WTC11 (cell line): ENCODE data around the gene TM9SF4. TPM values are rescaled to one million over a fixed set of nuclear protein-coding genes. Genes with fewer than 3 reads are reported as not detected.

ENCODE experiments used
- ATAC-seq: fragments of 200-7000 bp; cut with Tn5 transposase; 2 replicates; pipeline ENCODE4 v1.10.0; 2021; ENCODE audit warnings: mild to moderate bottlenecking, moderate library complexity
- CTCF ChIA-PET: fragments of 300-600 bp; sonication (Branson Sonifier 250); formaldehyde crosslinking; loops from one replicate; lab custom pipeline; 2021; ENCODE audit warnings: antibody characterized with exemption; lab: Charles Lee
- POLR2A ChIA-PET: fragments of 350-600 bp; sonication (Branson Sonifier 250); formaldehyde crosslinking; loops from one replicate; lab custom pipeline; 2021; ENCODE audit warnings: antibody characterized with exemption; lab: Charles Lee
- DNase-seq: peaks from one replicate; pipeline ENCODE4 v3.0.0; 2021; ENCODE audit warnings: low spot score
- H3K27ac Mint-ChIP-seq: 2 replicates; pipeline ENCODE4 v1.8.0; 2021; ENCODE audit warnings: mixed read lengths
- H3K27me3 Mint-ChIP-seq: 2 replicates; pipeline ENCODE4 v1.8.0; 2021; ENCODE audit warnings: low read depth, mild to moderate bottlenecking, moderate library complexity, mixed read lengths
- H3K36me3 Mint-ChIP-seq: 2 replicates; pipeline ENCODE4 v1.8.0; 2021; ENCODE audit warnings: mixed read lengths
- H3K4me1 Mint-ChIP-seq: 2 replicates; pipeline ENCODE4 v1.8.0; 2022; ENCODE audit warnings: mixed read lengths
- H3K4me3 Mint-ChIP-seq: 2 replicates; pipeline ENCODE4 v1.8.0; 2021; ENCODE audit warnings: mild to moderate bottlenecking, moderate library complexity, mixed read lengths
- H3K9me3 Mint-ChIP-seq: 2 replicates; pipeline ENCODE4 v1.8.0; 2021; ENCODE audit warnings: mixed read lengths
- ATF1 ChIP-seq: sonication (generic); formaldehyde crosslinking; IDR thresholded peaks from 2 replicates; pipeline ENCODE4 v1.8.1; 2023; ENCODE audit warnings: mild to moderate bottlenecking, moderate library complexity, missing genetic modification reagents
- ATF2 ChIP-seq: sonication (generic); formaldehyde crosslinking; IDR thresholded peaks from 2 replicates; pipeline ENCODE4 v1.8.1; 2022; ENCODE audit warnings: low read depth, missing genetic modification reagents, borderline replicate concordance
- ATF3 ChIP-seq: sonication (generic); formaldehyde crosslinking; conservative IDR thresholded peaks from 2 replicates; pipeline ENCODE4 v1.8.1; 2022; ENCODE audit warnings: mild to moderate bottlenecking, missing genetic modification reagents
- ATF6 ChIP-seq: sonication (generic); formaldehyde crosslinking; IDR thresholded peaks from 2 replicates; pipeline ENCODE4 v1.8.1; 2023; ENCODE audit warnings: mild to moderate bottlenecking, missing genetic modification reagents
- CREM ChIP-seq: sonication (generic); formaldehyde crosslinking; IDR thresholded peaks from 2 replicates; pipeline ENCODE4 v1.8.1; 2022; ENCODE audit warnings: mild to moderate bottlenecking, missing genetic modification reagents, moderate library complexity
- E2F4 ChIP-seq: sonication (generic); formaldehyde crosslinking; IDR thresholded peaks from 2 replicates; pipeline ENCODE4 v1.8.1; 2022; ENCODE audit warnings: low read depth, mild to moderate bottlenecking, moderate library complexity, missing genetic modification reagents, borderline replicate concordance
- HMGXB4 ChIP-seq: sonication (generic); formaldehyde crosslinking; IDR thresholded peaks from 2 replicates; pipeline ENCODE4 v1.8.1; 2023; ENCODE audit warnings: mild to moderate bottlenecking, moderate library complexity, missing genetic modification reagents
- MXD4 ChIP-seq: fragments of 250-450 bp; sonication (Bioruptor Pico); IDR thresholded peaks from 2 replicates; pipeline ENCODE4 v1.8.0; 2021; ENCODE audit warnings: mild to moderate bottlenecking, moderate library complexity, borderline replicate concordance
- NFE2L1 ChIP-seq: sonication (generic); formaldehyde crosslinking; IDR thresholded peaks from 2 replicates; pipeline ENCODE4 v1.8.1; 2023; ENCODE audit warnings: missing genetic modification reagents
- RORB ChIP-seq: fragments of 250-450 bp; sonication (Bioruptor Pico); IDR thresholded peaks from 2 replicates; pipeline ENCODE4 v1.9.0; 2021; ENCODE audit warnings: mild to moderate bottlenecking
- TCF7 ChIP-seq: sonication (generic); formaldehyde crosslinking; IDR thresholded peaks from 2 replicates; pipeline ENCODE4 v1.8.0; 2022; ENCODE audit warnings: mild to moderate bottlenecking, low read depth, missing genetic modification reagents, moderate library complexity
- ZNF138 ChIP-seq: sonication (generic); formaldehyde crosslinking; conservative IDR thresholded peaks from 2 replicates; pipeline ENCODE4 v1.8.1; 2022; ENCODE audit warnings: mild to moderate bottlenecking, moderate library complexity, missing genetic modification reagents
- ZNF219 ChIP-seq: sonication (generic); formaldehyde crosslinking; IDR thresholded peaks from 2 replicates; pipeline ENCODE4 v1.8.0; 2023; ENCODE audit warnings: missing genetic modification reagents, mild to moderate bottlenecking, borderline replicate concordance
- ZNF232 ChIP-seq: sonication (generic); formaldehyde crosslinking; IDR thresholded peaks from 2 replicates; pipeline ENCODE4 v1.8.0; 2022; ENCODE audit warnings: mild to moderate bottlenecking, missing genetic modification reagents
- ZNF263 ChIP-seq: sonication (generic); formaldehyde crosslinking; IDR thresholded peaks from 2 replicates; pipeline ENCODE4 v1.8.1; 2022; ENCODE audit warnings: low read depth, mild to moderate bottlenecking, moderate library complexity, missing genetic modification reagents
- ZNF317 ChIP-seq: sonication (generic); formaldehyde crosslinking; IDR thresholded peaks from 2 replicates; pipeline ENCODE4 v1.8.1; 2023; ENCODE audit warnings: low read depth, mild to moderate bottlenecking, moderate library complexity, missing genetic modification reagents, borderline replicate concordance
- ZNF532 ChIP-seq: fragments of 250-450 bp; sonication (Bioruptor Pico); IDR thresholded peaks from 2 replicates; pipeline ENCODE4 v1.9.0; 2021; ENCODE audit warnings: mild to moderate bottlenecking, borderline replicate concordance
- total RNA-seq: library from RNA; stranded (reverse); gene quantifications from 3 replicates; pipeline ENCODE4 v1.2.3, GENCODE V29; 2021

Gene TM9SF4
- total RNA-seq, 1 experiment from 2014 or later, result 44.8 TPM

GRCh38 chr20:32069711-32070110, 39.8 kb upstream of the TM9SF4 start:
- no peaks in the 10 kb centered on the region for H3K36me3 Mint-ChIP-seq
- POLR2A ChIA-PET, result no interaction called here
- H3K9me3 Mint-ChIP-seq, result no peaks in the 10 kb centered on the region
- H3K27me3 Mint-ChIP-seq, result no peaks in the 10 kb centered on the region
- peaks cover 10% of the 10 kb centered on the region for H3K4me1 Mint-ChIP-seq
- DNase-seq (no peak), ATAC-seq (no peak)
- TF ChIP-seq MXD4 (CRISPR knock-in tag) (no peak), ZNF317 (CRISPR knock-in tag) (no peak), ZNF263 (CRISPR knock-in tag) (no peak), ATF6 (CRISPR knock-in tag) (no peak), ATF1 (no peak), ZNF232 (CRISPR knock-in tag) (no peak), ATF2 (CRISPR knock-in tag) (no peak), E2F4 (CRISPR knock-in tag) (no peak), ZNF219 (CRISPR knock-in tag) (no peak), TCF7 (CRISPR knock-in tag) (no peak), HMGXB4 (CRISPR knock-in tag) (no peak), CREM (no peak), RORB (CRISPR knock-in tag) (no peak), ATF3 (no peak), ZNF532 (no peak)
- no peak overlapping the region for H3K27ac Mint-ChIP-seq
- CTCF ChIA-PET, result no interaction called here
- no peak overlapping the region for H3K4me3 Mint-ChIP-seq

- no peaks in the 10 kb centered on the region for H3K27me3 Mint-ChIP-seq
- H3K4me3 Mint-ChIP-seq, result no peak overlapping the region
- peaks cover 10% of the 10 kb centered on the region for H3K4me1 Mint-ChIP-seq
- H3K36me3 Mint-ChIP-seq, result no peaks in the 10 kb centered on the region
- DNase-seq, result no peak
- CTCF ChIA-PET, result no interaction called here
- POLR2A ChIA-PET, result no interaction called here
- TF ChIP-seq ZNF138 (CRISPR knock-in tag), result no peak
- TF ChIP-seq NFE2L1 (CRISPR knock-in tag), result no peak
- no peak for ATAC-seq
- H3K27ac Mint-ChIP-seq, result no peak overlapping the region
- no peaks in the 10 kb centered on the region for H3K9me3 Mint-ChIP-seq
Measured at GRCh38 chr20:32070282-32070681, 39.2 kb upstream of the TM9SF4 start.
